GM12878 (cell line): ENCODE data around the gene MOV10L1. TPM values are rescaled to one million over a fixed set of nuclear protein-coding genes. Genes with fewer than 3 reads are reported as not detected.

Experiments
- ATAC-seq: fragments of 200-7000 bp; cut with Tn5 transposase; 3 replicates; pipeline ENCODE4 v1.9.1; 2020; ENCODE audit warnings: mild to moderate bottlenecking, moderate library complexity
- BruUV-seq: library from RNA; stranded (reverse); fragments of 400-500 nt; replicated peaks from 2 replicates; lab custom pipeline; 2021; lab: Mats Ljungman, UMichigan
- CTCF ChIA-PET: fragments of 300-600 bp; sonication (Branson Sonifier 250); formaldehyde crosslinking; extraction: SDS; loops from one replicate; lab custom pipeline; 2021; ENCODE audit warnings: inconsistent platforms; lab: Yijun Ruan, JAX
- POLR2A ChIA-PET: fragments of 350-600 bp; formaldehyde crosslinking; extraction: SDS; loops from one replicate; lab custom pipeline; 2021; ENCODE audit warnings: inconsistent platforms; lab: Charles Lee
- RAD21 ChIA-PET: fragments of 300-600 bp; sonication (Branson Sonifier 250); formaldehyde crosslinking; loops from one replicate; lab custom pipeline; 2023; ENCODE audit warnings: antibody characterized with exemption; ENCODE audit not compliant: unreplicated experiment; lab: Charles Lee
- SMC1A ChIA-PET: fragments of 300-600 bp; sonication (Branson Sonifier 250); formaldehyde crosslinking; loops from one replicate; lab custom pipeline; 2023; ENCODE audit not compliant: unreplicated experiment, uncharacterized antibody; lab: Charles Lee
- DNase-seq: peaks from one replicate; pipeline ENCODE4 v3.0.0-alpha.2; 2011; ENCODE audit warnings: low read depth, low spot score
- FAIRE-seq: peaks from 3 replicates; lab custom pipeline; 2011; peaks lifted over from hg19 to GRCh38; lab: Jason Lieb, UNC
- H2AFZ ChIP-seq: 2 replicates; pipeline ENCODE4 v1.6.0; 2011; ENCODE audit warnings: low read depth, low read length, control low read depth; ENCODE audit not compliant: control insufficient read depth
- H3K27ac ChIP-seq: 2 replicates; pipeline ENCODE4 v1.5.1; 2011; ENCODE audit warnings: control low read depth; ENCODE audit not compliant: control insufficient read depth, insufficient read depth
- H3K27me3 ChIP-seq, 2 experiments: replicated peaks in 1 of 2; 2 replicates each; pipeline versions ENCODE4 v1.6.0 to v1.6.1; 2011; ENCODE audit warnings: low read length in 1 of 2; ENCODE audit not compliant: control insufficient read depth in 2 of 2, insufficient read depth in 2 of 2
- H3K36me3 ChIP-seq, 2 experiments: 2 replicates each; pipeline ENCODE4 v1.5.1; 2011; ENCODE audit warnings: low read length in 1 of 2; ENCODE audit not compliant: control insufficient read depth in 2 of 2, insufficient read depth in 2 of 2
- H3K4me1 ChIP-seq: 2 replicates; pipeline ENCODE4 v1.6.1; 2011; ENCODE audit warnings: mild to moderate bottlenecking, low read length, moderate library complexity, mixed read lengths; ENCODE audit not compliant: control insufficient read depth, insufficient read depth
- H3K4me2 ChIP-seq: 2 replicates; pipeline ENCODE4 v1.6.0; 2011; ENCODE audit warnings: control low read depth; ENCODE audit not compliant: control insufficient read depth, insufficient read depth
- H3K4me3 ChIP-seq: fragments of 200-600 bp; sonication (generic); 2 replicates; pipeline ENCODE4 v1.5.1; 2016
- H3K79me2 ChIP-seq: 2 replicates; pipeline ENCODE4 v1.6.0; 2011; ENCODE audit warnings: low read length; ENCODE audit not compliant: control insufficient read depth, insufficient read depth
- H3K9ac ChIP-seq: 2 replicates; pipeline ENCODE4 v1.8.0; 2011; ENCODE audit warnings: low read length, control low read depth, mixed read lengths; ENCODE audit not compliant: control insufficient read depth, insufficient read depth
- H3K9me3 ChIP-seq: replicated peaks from 3 replicates; pipeline ENCODE4 v1.5.1; 2011; ENCODE audit warnings: mild to moderate bottlenecking, low read length; ENCODE audit not compliant: control insufficient read depth, insufficient read depth
- H4K20me1 ChIP-seq: 2 replicates; pipeline ENCODE4 v1.6.0; 2011; ENCODE audit not compliant: control insufficient read depth, insufficient read depth
- BCL11A ChIP-seq: IDR thresholded peaks from 2 replicates; pipeline ENCODE4 v1.6.1; 2011; ENCODE audit warnings: low read depth, low read length
- BMI1 ChIP-seq: fragments of 450-650 bp; IDR thresholded peaks from 2 replicates; pipeline ENCODE4 v1.6.1; 2016; ENCODE audit warnings: mild to moderate bottlenecking, moderate library complexity, borderline replicate concordance
- CHD1 ChIP-seq: IDR thresholded peaks from 2 replicates; pipeline ENCODE4 v1.6.1; 2012; ENCODE audit warnings: low read depth, low read length, improper control_type of control experiment
- ETV6 ChIP-seq, 2 experiments: fragments of 450-650 bp in 1 of 2; IDR thresholded peaks in 1 of 2; conservative IDR thresholded peaks in 1 of 2; 2 replicates each; pipeline ENCODE4 v1.6.1; 2014; ENCODE audit warnings: antibody characterized with exemption in 1 of 2, borderline replicate concordance in 1 of 2, low read depth in 1 of 2, mild to moderate bottlenecking in 1 of 2, moderate library complexity in 1 of 2
- EZH2 ChIP-seq: IDR thresholded peaks from 2 replicates; pipeline ENCODE4 v1.6.1; 2012; ENCODE audit warnings: low read depth, mild to moderate bottlenecking, control low read depth, inconsistent platforms, low read length, borderline replicate concordance; ENCODE audit not compliant: control insufficient read depth
- HDGF ChIP-seq: fragments of 450-650 bp; IDR thresholded peaks from 2 replicates; pipeline ENCODE4 v1.6.1; 2016; ENCODE audit warnings: antibody characterized with exemption
- JUNB ChIP-seq: IDR thresholded peaks from 2 replicates; pipeline ENCODE4 v1.6.1; 2016; ENCODE audit warnings: antibody characterized with exemption, mild to moderate bottlenecking
- JUND ChIP-seq: IDR thresholded peaks from 2 replicates; pipeline ENCODE4 v1.6.1; 2012; ENCODE audit warnings: low read depth, mild to moderate bottlenecking, low read length, improper control_type of control experiment, moderate library complexity
- MYB ChIP-seq: fragments of 150-350 bp; IDR thresholded peaks from 2 replicates; pipeline ENCODE4 v1.6.1; 2014; ENCODE audit warnings: mild to moderate bottlenecking, low read depth, low read length, borderline replicate concordance
- PKNOX1 ChIP-seq: fragments of 450-650 bp; IDR thresholded peaks from 2 replicates; pipeline ENCODE4 v1.6.1; 2016; ENCODE audit warnings: mild to moderate bottlenecking
- ZBED1 ChIP-seq: IDR thresholded peaks from 2 replicates; pipeline ENCODE4 v1.6.1; 2016; ENCODE audit warnings: borderline replicate concordance
- ZBTB33 ChIP-seq: fragments of 450-650 bp; IDR thresholded peaks from 2 replicates; pipeline ENCODE4 v1.6.1; 2017; ENCODE audit warnings: mild to moderate bottlenecking
- WGBS: methylation state at CpG from one replicate; pipeline ENCODE4 v1.1.6; 2016; ENCODE audit warnings: low lambda C conversion rate; ENCODE audit not compliant: insufficient replicate concordance, insufficient coverage; ENCODE audit errors: missing lambda C conversion rate; 5-methylcytosine and 5-hydroxymethylcytosine counted together
- in situ Hi-C: fragments of 300-500 bp; cut with MboI; formaldehyde crosslinking; loops from 9 replicates; pipeline ENCODE4 v1.14.3; 2018; ENCODE audit warnings: mixed read lengths
- intact Hi-C: fragments of 100-400 bp; cut with micrococcal nuclease; formaldehyde crosslinking; loops from one replicate; pipeline ENCODE4 v1.14.2; 2022; ENCODE audit not compliant: unreplicated experiment
- polyA plus RNA-seq, 11 experiments: library from polyadenylated mRNA; depleted of rRNA in 4 of 11; unstranded in 6 of 11; stranded (reverse) in 5 of 11; fragments of >200 nt; fragmentation: Nextera tagmentation in 4 of 11; fragmentation: Illumina TruSeq in 1 of 11; extraction: Ambion mirVana in 4 of 11; extraction: Trizol in 1 of 11; gene quantifications; 1 replicate in 1 of 11; 2 replicates in 10 of 11; pipeline versions ENCODE4 v1.2.1 to v1.2.3, GENCODE V29; 2011 to 2016; ENCODE audit warnings: inconsistent platforms in 2 of 11, missing spikeins in 2 of 11, low read depth in 1 of 11
- total RNA-seq, 4 experiments: library from RNA; depleted of rRNA in 3 of 4; stranded (reverse); fragments of >200 nt in 3 of 4; fragmentation: Illumina TruSeq in 1 of 4; extraction: Trizol in 1 of 4; gene quantifications; 2 replicates each; pipeline versions ENCODE4 v1.2.1 to v1.2.3, GENCODE V29; 2013 to 2021

The MOV10L1 gene
- total and polyA plus RNA-seq, 10 of the 15 experiments (the other 5 are each of a cell fraction or from before 2014, with no cell fraction given) = 0.22 TPM; not detected in 9

GRCh38 chr22:50199251-50199721 lies 109.5 kb downstream of the MOV10L1 start:
- SMC1A ChIA-PET = no interaction called here
- H3K27me3 ChIP-seq = no peaks in the 10 kb centered on the region
- no peaks in the 10 kb centered on the region for H4K20me1 ChIP-seq
- H3K27ac ChIP-seq = peak overlapping the region; percentile 77; the same call in 1 of the 2 replicates
- FAIRE-seq (no peak), DNase-seq (no peak), ATAC-seq (no peak)
- no peaks in the 10 kb centered on the region for H3K9me3 ChIP-seq
- H2AFZ ChIP-seq = no peak overlapping the region
- peaks cover 16% of the 10 kb centered on the region for H3K79me2 ChIP-seq
- H3K36me3 ChIP-seq = peaks cover 2 to 32% of the 10 kb centered on the region in 2 experiments
- peak overlapping the region; percentile 85 for H3K4me2 ChIP-seq
- CTCF ChIA-PET = no interaction called here
- in situ Hi-C loops = no loop called here
- no peak overlapping the region for H3K4me3 ChIP-seq
- BruUV-seq = no TSS peak
- WGBS = 71% methylated on average over 18 of the region's 18 CpGs
- intact Hi-C loops = loop anchor here (10.0 kb wide), 1 partner anchor 264 kb away; no protein-coding TSS in a partner anchor
- RAD21 ChIA-PET = no interaction called here
- POLR2A ChIA-PET = interaction anchor here (1.0 kb wide), 1 partner anchor 8 kb away, joined by 3 read pairs; no protein-coding TSS in a partner anchor
- TF ChIP-seq ETV6 (conservative IDR thresholded peaks at IDR 0.05 in 1 of 2, IDR thresholded peaks at IDR 0.05 in 1 of 2; ENCODE audit: borderline replicate concordance in 1 of 2, low read depth in 1 of 2) (no peak), MYB (no peak)
- peaks cover 20% of the 10 kb centered on the region for H3K4me1 ChIP-seq
- no peak overlapping the region; the same call in 1 of the 2 replicates for H3K9ac ChIP-seq

GRCh38 chr22:50199829-50200460 lies 110.1 kb downstream of the MOV10L1 start:
- ChIA-PET POLR2A (interaction anchor here (1.0 kb wide), 1 partner anchor 9 kb away, joined by 3 read pairs; no protein-coding TSS in a partner anchor), CTCF (no interaction called here), RAD21 (no interaction called here), SMC1A (no interaction called here)
- Histone ChIP-seq H3K4me3 (peak overlapping the region; percentile 84), H3K27me3 (no peaks in the 10 kb centered on the region), H3K27ac (peak overlapping the region; percentile 77), H3K9ac (peak overlapping the region; percentile 74), H3K36me3 (peaks cover 6 to 25% of the 10 kb centered on the region in 2 experiments), H3K79me2 (peaks cover 15% of the 10 kb centered on the region), H2AFZ (peak overlapping the region; percentile 71), H3K4me1 (peaks cover 13% of the 10 kb centered on the region), H4K20me1 (no peaks in the 10 kb centered on the region), H3K9me3 (no peaks in the 10 kb centered on the region), H3K4me2 (peak overlapping the region; percentile 85)
- no TSS peak for BruUV-seq
- intact Hi-C loops = loop anchor here (10.0 kb wide), 1 partner anchor 265 kb away; no protein-coding TSS in a partner anchor
- in situ Hi-C loops = no loop called here
- FAIRE-seq (no peak), ATAC-seq (peak; percentile 20), DNase-seq (no peak)
- WGBS = 8% methylated on average over 34 of the region's 34 CpGs
- TF ChIP-seq EZH2 = no peak
- TF ChIP-seq HDGF = no peak
- 0 out of 2 replicates have a peak, but pooled peaks have one; percentile 3 for TF ChIP-seq BCL11A
- no peak for TF ChIP-seq BMI1
- TF ChIP-seq CHD1 = no peak
- no peak for TF ChIP-seq ZBTB33
- TF ChIP-seq JUNB = no peak
- TF ChIP-seq ZBED1 = 0 out of 2 replicates have a peak, but pooled peaks have one; percentile 48
- TF ChIP-seq JUND = no peak
- TF ChIP-seq PKNOX1 = no peak
